GDM1 (cell line): ENCODE results near the gene TRPM3.
"Not testable (repeated sequence)": the region's sequence is repeated elsewhere in the genome, so short reads cannot be mapped to it uniquely, and the experiment has no call there.

Experiments
- DNase-seq: peaks from one replicate; lab custom pipeline; 2025; lab: John Stamatoyannopoulos, UW

TRPM3 gene

DNA sequence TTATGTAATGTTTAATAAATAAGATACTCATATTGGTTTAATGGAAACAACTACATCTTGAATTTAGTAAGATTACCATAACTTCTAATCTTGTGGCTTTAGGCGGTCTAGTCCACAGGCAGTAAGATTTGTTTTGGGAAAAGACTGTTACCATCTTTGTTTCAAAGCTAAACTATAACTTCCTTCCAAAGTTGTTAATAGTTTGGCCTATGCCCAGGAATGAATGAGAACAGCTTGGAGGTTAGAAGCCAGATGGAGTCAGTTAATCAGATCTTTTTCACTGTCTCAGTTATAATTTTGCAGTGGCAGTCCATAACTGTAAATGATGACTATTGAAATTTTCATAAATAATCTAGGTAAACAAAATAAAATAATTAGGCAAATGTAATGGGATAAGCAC, 465.1 kb downstream of the TRPM3 start:
- no peak for DNase-seq

DNA sequence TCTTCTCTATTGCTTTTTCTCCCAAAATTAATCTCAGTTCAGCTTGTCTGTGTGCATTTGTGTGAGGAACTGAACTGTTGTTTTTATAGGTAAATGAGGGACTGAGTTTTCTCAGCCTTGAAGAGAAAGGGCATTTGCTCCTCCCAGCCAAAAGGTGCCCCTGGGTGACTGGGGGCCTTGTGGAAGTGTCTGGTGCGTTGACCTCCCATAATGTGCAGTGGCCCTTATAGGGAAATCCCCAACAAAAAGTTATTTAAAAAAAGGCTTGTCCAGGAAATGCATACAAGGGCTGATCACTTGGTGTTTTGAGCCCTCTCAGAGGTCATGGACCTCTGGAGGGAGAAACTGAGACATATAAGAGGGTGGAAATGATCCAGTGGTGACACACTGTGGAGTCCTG, 467.3 kb downstream of the TRPM3 start:
- DNase-seq = no peak

DNA sequence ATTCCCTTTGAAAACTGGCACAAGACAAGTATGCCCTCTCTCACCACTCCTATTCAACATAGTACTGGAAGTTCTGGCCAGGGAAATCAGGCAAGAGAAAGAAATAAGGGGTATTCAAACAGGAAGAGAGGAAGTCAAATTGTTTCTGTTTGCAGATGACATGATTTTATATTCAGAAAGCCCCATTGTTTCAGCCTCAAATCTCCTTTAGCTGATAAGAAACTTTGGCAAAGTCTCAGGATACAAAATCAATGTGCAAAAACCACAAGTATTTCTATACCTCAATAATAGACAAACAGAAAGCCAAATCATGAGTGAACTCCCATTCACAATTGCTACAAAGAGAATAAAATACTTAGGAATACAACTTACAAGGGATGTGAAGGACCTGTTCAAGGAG, 476.8 kb downstream of the TRPM3 start:
- not testable (repeated sequence) for DNase-seq

DNA sequence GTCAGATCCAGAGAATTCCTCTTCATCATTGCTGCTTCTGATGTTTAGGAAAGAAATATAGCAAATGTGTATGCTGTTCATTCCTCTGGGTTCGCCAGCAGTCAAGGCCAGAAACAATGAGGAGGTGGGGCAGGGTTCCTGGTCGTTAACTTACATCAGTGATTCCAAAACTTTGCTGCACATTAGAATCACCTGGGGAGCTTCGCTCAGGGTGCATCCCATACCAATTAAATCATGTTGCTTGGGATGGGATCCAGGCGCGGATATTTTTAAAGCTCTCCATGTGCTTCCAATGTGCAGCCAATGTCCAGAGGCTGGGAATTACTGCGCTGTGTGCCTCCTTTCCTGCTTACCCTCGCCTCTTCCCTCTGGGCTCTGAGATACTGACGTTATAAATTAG, 479.1 kb downstream of the TRPM3 start:
- DNase-seq = no peak

DNA sequence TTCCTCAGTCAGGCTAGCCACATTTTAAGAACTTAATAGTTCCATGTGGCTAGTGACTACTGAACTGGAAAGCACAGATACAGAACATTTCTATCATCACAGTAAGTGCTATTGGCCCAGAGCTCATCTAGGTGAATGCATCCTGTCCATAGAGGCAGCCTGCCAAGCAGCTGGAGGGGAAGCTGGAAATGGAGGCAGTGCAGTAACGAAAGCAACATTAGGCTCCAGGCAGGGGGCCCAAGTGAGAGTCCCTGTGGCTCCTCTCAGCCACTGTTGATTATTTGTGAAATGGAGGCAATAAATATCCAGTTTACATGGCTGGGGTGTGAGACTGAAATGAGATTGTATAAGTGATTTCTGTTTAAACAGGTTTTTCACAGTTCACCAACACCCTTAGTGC, 479.8 kb downstream of the TRPM3 start:
- DNase-seq = no peak

DNA sequence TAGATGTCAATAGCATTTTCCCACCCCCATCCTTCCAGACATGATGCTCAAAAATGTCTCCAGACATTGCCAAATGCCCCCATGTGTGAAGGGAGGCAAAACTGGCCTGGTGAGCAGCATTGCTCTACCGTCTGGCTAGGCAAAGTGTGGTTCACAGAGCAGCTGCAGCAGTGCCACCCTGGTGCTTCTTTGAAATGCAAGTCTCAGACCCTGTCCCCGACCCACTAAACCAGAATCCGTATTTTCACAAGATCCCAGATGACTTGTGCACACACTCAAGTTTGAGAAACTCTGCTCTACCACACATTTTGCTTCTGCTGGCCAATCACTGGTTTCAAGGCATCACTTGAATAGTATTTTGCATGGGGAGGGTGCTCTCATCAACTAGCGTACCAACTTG, 480.4 kb downstream of the TRPM3 start:
- no peak for DNase-seq

DNA sequence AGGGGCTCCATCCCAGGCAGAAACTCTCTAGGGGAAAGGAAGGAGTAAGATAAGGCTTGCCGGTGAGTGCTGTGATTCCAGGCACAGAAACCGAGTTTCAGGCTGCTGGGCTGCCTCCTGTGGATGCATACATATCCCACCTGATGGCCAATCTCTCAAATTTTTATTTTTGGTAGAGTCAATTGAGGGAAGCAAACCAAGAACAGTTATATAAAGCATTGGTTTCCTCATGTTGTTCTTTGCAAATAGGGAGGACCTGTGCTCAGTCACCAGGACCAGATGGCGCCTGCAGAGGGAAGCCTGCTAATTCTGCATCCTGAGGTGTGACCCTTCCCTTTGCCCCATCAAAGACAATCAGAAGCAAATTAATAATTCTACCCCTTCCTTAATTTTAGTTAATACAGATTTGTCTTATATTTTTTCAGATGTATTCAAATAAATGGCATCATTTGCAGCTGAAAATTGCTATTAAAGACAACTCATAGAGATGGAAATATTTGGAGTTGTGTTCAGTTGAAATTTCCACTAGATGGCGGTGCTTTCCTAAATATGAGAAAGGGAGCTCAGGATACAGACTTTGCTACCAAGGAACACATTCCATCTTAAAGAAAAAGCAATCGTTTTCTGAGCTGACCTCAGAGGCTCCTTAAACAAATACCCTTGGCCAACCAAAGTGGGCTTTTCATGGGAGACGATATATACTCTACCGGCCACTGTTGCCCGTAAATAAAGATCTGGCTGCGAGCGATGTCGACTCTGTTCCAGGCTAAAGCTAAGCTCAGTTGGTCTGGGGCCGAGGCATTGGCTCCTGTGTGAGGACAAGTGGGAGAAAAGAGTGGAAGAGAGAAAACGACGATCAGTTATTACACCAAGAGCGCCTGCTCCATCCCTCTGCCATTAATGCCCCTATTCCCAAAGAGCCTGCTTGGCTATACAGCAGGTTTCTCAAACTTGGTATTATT, 481.3 kb downstream of the TRPM3 start:
- DNase-seq = no peak

DNA sequence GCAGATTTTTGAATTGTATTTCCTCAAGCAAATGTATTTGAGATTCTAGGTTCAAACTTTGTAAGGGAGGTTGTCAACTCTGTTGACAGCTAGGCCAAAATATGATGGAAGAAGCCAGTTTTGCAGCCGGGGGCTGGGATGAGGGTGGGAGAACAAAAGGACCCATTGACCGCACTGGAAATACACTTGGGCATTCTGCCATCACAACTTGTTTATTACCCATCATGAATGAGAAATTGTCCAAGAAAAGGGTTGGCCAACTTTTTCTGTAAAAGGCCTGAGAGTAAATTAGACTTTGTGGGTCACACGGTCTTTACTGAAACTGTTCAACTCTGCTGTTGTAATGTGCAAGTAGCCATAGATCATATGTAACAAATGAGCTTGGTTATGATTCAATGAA, 485.6 kb downstream of the TRPM3 start:
- no peak for DNase-seq

DNA sequence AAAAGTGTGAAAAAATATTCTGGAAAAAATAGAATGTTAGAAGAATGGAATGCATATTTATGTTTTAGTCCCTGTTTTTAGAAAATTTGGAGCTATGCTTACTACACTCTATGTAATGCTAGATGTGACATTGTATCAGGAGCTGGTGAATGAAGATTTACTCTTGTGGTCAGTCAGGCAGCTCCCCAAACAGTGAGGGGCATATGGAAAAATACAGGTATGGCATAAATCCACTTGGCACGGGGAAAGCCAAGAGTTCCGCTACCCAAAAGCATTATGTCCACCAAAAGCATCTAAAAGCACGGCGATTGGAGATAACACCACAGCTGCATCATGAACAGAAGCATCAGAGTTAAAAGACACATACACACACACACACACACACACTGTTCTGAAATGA, 486.7 kb downstream of the TRPM3 start:
- DNase-seq = no peak

DNA sequence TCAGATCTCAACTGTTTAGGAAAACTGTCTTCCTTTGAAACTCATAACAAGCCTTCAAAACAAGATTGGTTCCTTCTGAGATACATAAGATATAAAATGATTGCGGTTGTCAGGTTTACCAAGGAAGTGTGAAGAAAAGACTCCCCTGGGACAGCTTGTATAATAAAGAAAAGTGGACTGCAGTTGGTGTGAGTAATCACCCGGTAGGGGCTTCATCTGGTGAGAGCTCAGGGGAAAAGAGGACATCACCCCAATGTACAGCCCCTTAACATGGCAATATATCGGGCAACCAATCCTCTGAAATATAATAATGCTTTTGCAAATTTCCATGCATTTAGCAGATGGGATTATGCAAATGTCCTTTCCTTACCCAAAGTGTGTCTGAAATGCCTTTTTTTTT, 490.4 kb downstream of the TRPM3 start:
- no peak for DNase-seq

DNA sequence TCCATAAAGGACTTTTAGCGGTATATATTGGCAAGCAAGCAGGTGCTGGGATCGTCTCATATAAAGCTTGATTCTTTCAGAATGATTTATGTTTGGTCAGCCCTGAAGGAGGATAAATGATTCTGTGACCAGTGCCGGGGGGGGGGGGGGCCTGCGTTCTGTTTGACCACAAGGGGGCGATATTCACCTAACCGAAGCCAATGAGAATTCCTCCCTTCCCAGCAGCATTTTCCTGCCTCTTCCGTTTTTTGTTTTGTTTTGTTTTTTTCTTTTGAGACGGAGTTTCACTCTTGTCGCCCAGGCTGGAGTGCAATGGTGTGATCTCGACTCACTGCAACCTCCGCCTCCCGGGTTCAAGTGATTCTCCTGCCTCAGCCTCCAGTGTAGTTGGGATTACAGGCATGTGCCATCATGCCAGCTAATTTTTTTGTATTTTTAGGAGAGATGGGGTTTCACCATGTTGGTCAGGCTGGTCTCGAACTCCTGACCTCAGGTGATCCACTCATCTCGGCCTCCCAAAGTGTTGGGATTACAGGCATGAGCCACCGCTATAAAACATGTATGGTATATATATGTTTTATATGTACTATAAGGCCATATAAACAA, 492.2 kb downstream of the TRPM3 start:
- DNase-seq = not testable (repeated sequence)

DNA sequence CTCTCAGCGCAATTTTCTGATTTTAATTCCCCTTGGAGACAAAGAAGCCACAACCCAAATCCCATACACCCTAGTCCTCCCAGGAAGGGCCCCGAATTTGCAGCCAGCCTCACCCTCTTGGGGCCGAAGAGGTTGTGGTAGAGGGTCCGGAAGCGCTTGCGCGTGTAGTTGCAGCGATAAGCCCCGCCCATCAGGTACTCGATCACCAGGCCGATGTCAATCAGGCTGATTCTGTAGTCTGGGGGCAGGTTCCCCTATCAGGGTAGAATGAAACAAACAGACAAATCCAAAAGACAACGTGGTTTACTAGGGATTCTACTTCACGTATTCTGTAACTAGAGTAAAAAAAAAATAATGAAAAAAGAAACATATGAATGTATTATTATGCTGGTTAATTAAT, 496.3 kb downstream of the TRPM3 start:
- DNase-seq = no peak

DNA sequence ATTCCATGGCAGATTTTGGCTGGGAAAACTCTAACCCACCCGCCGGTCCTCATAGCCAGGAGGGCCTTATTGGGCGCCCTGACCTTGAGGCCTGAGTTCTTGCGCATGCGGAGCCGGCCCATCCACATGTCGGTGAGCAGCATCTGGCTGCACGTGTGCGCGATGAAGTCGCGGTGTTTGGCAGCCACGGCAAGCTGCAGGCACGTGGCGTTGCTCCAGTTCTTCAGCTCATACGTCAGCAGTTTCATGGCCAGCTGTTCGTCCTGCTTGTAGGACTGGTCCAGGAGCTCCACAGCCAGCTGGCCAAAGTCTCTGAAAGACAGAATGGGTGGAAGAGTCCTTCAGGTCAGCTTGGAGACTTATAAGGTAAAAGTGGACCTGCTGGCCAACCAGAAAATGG, 502.6 kb downstream of the TRPM3 start:
- no peak for DNase-seq

DNA sequence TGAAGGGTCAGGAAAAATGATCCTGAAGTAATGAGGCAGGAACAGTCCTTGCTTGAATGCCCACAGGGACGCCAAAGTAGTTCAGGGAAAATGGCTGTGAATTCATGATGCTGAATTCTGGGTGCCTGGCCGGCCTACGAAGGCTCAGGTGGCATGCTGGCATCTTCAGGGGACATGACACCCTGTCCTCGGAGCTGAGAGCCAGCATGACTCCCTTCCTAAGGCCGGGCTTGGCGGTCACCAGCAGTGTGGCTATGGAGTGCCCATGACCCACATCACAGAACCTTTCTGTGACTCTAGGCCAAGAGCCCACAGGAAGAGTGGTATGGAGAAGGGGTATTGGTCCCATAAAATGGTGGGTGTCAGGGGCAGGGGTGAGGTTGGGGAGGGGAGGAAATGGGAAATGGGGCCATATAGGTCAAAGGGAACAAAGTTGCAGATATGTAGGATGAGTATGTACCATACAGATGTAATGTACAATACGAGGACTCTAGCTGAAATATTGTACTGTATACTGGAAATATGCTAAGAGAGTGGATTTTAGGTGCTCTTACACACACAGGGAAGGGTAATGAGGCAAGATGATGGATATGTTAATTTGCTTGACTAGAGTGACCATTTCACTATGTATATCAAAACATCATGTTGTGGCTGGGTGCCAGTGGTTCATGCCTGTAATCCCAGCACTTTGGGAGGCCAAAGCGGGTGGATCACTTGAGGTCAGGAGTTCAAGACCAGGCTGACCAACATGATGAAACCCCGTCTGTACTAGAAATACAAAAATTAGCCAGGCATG, 504.2 kb downstream of the TRPM3 start:
- no peak for DNase-seq

DNA sequence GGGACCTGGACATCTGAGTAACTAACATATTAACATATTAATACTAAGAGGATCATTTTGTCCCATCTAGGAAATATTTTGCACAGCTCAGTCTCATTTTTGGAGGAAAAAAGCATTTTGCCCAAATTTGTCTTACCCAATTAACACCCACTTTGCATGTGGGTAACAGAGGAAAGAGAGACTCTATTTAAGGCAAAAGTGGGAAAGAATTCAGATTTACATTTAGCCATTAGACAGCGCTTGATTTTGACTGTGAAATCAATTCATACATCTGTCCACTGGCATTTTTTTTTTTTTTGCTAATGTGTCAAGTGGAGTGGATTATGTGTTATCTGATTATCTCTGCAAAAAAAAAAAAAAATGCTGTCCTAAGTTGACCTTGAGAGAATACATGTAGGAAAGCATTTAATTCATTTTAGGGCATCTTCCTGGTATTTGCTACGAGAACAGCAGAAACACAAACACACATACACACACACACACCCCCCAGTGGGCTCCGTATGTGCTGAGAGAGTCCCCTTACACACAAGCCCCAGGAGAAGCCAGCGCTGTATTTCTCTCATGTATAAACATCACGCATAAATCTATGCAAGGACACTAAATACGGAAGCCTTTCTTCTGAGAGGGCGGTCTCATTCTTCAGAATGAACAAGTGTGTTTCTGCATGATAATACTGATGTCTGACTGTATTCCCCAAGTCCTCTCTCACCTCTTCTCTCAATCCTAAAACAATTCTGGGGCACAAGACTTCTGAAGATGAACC, 505.0 kb downstream of the TRPM3 start:
- no peak for DNase-seq

DNA sequence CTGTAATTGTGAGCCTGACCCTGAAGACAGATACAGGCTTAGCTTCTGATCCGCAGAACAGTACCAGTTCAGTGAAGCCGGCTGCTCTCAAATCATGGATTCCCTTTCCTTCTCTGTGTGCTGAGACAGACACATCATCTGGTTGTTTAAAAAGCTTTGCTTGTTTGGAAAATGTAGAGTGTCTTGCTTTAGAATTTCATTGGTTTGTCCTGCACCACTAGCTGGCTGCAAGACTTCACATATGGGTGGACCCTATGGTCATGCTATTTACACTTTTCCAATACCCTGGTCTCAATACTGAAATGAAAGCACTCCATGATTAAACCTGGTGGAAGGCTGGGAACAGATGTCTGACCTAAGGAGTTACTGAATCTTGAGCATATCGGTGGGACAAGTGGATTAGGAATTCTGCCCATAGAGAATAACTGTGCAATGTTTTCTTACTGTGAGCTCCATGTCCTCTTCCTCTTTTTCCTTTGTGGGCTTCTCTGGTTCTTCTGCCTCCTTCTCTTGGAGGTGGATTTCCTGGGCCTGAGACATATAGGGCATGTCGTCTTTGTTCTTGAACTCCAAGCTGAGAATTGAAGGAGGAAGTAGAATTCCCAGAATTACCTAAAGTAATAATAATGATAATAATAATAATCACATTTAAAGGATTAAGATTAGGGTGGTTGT, 505.8 kb downstream of the TRPM3 start:
- no peak for DNase-seq

DNA sequence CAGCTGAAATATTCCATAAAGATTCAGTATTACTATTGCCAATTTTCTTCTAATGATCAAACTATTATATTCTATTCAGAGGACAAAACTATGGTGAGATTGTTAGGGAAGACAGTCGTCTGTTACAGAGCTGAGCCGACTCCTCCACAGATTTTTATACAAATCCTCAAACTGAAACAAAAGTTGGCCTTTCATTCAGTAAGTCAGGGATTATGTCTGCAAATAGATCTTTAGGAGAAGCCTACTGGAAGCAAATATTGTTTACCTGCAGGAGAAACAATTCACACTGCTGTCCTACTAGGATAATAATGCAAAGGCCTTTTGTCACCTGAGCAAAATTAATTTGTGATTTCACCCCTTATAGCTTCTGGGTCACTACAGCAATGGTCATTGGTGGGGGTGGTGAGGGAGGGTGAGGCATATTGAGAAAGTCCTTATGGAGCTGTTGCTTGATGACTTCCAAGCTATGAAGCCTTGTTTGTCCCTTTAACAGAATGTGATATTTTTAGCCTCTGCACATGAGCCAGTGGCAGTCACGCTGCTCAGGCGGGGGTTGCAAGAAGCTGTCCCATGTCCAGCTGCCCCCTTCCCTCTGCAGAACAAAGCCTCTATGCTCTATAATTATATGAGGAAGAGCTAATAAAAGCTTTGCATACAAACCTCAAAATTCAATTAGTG, 506.5 kb downstream of the TRPM3 start:
- DNase-seq = no peak

DNA sequence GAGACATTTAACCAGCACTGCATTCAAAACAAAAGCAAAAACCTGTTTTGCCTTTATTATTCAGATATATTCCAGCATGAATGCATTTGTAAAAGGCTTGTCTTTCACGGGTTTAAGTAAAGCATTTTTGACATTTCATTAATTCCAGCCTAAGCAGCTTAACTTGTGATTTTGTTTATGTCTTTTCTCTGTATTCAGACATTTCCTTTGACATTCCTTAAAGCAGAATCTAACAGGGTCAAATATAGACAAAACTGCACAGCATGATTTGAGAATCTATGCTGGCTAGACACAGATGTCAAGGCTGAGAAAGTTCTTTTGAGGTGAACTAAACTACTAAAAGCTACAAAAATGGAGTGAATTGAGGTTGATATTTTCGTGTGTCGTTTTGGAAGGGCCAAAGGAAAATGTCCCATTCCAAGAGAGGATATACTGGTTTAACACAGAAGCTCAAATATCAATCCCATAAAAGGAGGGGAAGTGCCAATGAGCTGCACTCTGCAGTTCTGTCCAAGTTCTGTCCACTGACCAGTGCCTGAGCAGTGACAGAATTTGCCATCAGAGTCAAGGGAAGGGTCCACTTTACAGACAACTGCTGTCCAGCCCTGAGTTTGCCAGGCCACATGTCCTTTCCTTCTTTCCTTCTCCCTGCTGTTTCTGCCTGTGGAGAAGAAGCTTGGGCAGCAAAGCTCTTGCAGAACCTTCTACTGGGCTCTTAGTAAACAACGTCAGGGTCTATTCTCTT, 508.2 kb downstream of the TRPM3 start:
- DNase-seq = no peak

DNA sequence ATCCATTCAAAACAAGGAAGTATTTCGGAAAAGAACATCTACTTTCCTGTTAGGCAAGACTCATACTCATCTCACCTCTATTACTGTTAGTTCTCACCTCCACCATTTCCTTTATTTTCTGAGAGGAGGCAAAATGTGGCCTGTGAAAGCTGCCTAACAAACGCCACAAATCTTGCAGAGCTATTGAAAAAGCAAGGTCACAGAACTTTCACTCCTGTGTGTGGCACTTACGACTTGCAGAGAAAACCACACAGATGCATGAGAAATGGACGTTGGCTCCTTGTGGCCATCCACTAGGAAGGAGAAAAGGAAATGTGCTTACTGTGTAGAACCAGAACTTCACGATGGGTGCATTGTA, 511.2 kb downstream of the TRPM3 start:
- DNase-seq = no peak
